Measurements from ENCODE around the gene MAP3K14.

Gene MAP3K14

DNA sequence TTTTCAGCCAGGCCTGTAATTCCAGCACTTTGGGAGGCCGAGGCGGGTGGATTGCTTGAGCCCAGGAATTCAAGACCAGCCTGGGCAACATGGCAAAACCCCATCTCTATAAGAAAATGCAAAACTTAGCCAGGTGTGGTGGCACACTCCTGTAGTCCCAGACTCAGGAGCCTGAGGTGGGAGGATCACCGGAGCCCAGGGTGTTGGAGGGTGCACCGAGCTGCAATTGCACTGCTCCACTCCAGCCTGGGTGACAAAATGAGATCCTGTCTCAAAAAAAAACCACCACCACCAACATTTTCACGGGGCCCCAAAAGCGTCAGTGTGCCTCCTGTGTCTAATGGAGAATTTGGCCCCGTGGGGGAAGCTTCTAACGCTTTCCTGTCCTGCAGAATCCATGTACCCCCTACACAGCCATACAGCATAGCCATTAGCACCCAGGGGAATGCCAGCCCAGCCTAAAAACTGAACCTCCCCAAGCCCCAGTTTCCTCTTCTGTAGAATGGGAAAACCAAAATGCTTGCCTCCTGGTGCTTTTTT is 22.2 kb upstream of the MAP3K14 start:
- no peak for DNase-seq

DNA sequence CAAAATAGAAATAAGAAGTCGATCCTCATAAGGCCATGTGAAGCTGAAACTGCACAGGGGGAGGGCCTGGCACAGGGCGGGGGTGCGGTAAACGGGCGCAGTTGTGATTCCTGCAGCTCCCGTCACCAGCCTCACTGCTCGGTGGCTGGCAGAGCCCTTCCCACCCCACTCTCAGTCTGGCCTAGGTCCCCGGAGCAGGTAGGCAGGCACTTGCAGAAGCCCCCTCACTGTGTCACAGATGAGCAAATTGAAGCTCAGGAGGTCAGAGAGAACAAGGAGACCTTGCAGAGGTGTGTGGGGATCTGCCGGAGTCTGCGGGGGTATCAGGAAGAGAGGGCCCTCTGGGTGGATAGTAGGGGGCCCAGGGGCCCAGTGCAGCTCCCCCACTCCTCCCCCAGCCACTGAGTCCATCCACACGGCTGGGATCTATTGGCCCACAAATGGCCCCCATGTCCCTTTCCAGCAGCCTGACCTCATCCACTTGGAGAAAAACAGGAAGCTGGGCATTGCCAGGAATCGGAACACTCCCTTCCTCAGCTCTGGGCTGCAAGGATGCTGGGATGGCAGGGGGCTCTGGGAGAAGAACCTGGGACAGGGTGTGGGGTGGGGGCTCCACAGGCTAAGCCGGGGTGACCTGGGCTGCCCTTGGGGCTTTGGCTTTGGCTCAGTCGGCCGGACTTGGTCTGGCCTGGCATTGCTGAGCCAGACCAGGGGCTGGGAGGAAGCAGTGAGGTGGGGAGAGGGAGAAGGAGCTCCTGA is 21.4 kb upstream of the MAP3K14 start:
- DNase-seq: no peak

DNA sequence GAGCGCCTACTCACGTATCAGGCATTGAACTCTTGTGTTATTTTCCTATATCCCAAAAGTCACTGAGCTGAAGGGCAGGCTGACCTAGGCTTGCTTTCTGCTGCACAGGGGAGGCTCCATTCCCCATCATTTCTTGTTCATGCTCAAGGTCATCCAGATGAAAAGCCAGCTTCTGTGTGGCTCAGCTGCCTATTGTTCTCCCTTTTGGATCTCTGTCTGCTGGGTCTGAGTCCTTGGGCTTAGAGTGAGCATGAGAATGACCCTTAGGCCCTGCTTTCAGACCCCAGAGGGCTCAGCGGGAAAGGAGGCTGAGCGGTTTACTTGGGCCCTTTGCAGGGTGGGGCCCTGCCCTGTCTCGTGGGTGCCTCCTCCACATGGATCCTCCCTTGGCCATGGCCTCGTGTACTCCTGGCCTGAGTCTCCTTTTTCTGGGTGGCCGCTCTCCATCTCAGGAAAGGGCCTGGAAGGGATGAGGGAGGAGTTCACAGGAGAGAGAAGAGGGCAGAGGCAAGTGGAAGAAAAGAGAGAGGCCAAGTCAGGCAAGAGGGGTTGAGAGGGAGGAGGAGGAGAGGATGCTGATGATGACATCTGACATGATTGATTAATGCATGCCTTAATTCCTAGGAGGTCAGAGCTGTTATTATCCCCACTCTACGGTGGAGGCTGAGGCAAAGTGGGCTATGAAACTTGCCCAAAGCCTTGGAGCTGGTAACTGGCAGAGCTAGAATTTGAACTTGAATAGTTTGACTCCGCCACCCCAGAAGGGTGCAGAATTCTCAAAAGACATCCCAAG is 19.8 kb upstream of the MAP3K14 start:
- DNase-seq: no peak

DNA sequence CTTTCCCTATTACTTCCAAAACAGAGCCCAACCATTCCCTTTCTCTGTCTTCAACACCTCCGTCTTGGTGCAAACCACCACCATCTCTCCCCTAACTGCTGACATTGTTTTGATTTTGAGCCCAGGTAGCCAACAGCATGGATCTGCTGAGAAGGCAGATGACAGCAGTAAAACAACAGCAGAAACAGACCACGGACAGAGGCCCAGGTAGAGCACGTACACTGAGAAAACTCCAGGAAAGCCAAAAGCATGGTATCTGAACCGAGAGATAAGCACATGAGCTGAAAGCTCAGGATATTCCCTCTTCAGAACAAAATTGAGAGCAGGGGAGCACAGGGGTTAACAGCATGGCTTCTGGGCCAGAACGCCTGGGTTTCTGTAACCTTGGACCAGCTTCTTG is 18.9 kb upstream of the MAP3K14 start:
- no peak for DNase-seq

DNA sequence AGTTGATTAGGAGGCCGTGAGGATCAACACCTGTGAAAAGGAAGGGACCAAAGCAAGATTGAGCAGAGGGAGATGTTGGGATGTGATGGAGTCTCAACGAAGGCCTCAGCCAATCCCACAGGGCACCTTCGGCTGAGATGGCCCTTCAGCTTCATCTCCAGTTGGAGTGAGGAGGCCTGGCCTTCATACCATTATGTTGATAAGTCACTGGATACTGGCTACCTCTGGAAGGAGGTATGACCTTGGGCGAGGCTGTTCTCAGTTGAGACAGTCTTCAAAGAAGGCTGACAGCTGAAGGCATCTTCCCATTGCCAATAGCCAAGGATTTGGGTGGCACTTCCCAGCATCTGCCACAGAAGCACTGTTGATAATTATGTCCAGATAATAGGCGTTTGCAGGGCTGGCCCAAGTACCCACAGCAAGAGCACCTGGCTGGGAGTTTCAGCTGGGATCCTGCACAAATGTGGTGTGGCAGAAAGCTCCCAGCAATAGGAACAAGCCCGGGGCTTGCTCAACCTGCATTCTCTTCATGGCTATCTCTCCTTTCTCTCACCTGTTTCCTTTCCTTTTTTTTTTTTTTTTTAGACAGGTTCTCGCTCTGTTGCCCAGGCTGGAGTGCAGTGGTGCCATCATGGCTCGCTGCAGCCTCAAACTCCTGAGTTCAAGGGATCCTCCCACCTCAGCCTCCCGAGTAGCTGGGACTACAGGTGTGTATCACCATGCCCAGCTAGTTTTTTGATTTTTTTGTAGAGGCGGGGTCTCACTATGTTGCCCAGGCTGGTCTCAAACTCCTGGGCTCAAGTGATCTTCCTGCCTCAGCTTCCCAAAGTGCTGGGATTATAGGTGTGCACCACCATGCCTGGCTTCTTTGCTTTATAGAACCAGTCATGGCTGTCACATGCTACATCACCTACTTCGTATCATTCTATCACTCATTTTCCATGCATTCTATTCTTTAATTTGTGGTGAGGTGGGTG is 18.2 kb upstream of the MAP3K14 start:
- no peak for DNase-seq

DNA sequence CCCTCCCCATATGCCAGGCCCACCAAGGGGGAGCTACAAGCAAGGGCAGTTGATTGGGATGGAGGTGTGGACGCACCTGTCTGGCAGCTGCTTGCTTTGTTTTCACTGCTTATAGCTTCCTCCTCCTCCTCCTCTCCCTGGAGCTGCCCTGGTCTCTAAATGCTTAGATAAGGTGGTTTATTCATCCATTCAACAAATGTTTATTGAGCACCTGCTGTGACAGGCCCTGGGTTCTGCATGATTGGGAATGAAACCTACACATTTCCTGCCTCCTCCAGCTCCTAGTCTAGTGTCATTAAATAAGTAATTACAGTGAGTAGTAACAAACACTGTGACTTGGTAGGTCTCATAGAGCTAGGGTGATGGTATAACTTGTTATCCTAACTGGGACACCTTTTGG is 17.4 kb upstream of the MAP3K14 start:
- DNase-seq: no peak

DNA sequence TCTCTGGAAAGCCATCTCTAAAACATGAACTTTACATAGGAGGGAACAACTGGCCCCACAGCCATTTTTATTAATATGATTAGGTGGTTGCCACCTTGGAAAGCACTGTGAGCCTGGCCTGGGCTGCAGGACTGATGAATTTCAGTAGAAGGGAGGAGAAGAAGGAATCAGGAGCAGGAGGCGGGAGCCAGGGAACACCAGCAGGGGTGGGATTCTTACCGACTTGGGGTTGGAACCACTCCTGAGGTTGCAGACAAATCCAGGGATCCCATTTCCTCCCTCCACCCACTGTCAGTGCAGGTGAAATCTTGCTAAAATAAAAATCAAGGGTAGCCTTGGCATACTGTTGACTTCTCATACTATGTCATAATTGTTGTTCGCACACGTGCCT is 16.9 kb upstream of the MAP3K14 start:
- no peak for DNase-seq

DNA sequence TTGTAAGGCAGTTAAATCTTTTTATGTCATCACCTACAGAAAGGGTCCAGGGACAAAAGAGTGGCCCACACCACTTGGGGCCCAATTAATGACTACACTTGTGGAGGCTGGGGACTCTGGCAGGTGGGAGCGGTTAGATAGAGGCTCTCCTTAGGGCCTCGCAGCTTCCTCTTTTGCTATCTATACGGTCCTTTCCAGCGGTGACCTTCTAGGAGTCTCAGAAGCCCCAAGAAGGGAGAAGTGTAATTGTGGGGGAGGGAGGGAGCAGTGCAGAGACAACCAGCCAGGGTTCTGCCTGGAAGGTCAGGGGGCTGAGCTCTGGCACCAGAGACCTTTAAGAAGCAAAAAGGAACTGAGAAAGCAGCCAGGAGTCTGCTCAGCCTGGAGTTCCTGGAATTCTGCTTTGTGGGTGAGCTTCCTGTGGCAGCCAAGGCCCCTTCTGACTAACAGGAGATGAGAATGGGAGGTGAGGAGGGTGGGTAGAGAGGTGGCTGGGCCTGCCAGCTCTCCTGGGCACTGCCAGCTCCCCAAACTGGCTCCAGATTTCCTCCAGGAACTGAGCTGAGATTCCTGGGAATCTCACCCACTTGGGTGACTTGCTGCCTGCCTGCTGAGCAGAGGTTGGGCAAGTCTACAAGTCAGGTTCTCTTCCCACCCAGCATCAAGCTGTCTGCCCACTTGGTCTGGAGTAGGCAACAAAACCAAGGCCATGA is 16.3 kb upstream of the MAP3K14 start:
- peak; percentile 83 for DNase-seq

DNA sequence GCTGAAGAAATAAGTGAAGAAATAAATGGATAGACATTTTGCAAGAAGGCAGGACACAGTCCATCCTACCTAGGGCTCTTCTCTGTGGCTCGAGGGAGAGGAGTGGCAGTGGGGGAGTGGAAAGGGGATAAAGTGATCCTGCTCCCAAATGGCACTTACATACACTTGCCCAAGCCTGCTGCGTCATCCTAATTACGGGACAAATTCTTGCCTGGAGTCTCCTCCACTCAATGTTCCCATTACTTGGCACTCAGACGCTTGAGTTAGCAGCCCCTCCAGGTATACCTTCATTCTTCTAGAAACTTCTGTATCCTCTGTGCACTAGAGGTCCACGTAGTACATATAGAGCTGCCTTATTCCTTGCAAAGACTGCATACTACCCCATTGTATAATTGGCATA is 15.7 kb upstream of the MAP3K14 start:
- no peak for DNase-seq

DNA sequence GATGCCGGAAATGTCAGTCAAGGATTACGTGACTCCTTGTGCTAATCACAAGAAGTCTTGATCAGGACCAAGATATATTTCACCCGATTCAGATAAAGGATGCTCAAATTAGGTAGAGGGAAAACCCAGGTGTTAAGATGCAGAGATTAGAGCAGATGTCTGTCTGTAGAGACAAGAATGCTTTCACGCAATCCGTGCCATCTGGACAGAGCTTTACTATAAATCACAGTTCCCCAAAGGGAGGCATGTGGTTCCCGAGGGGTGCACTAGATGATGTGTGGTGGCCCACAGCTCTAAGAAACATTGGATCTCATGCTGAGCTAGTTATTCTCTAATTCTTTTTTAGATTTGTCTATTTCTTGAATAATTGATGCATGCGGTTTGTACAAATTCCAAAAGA is 9.8 kb upstream of the MAP3K14 start:
- no peak for DNase-seq

DNA sequence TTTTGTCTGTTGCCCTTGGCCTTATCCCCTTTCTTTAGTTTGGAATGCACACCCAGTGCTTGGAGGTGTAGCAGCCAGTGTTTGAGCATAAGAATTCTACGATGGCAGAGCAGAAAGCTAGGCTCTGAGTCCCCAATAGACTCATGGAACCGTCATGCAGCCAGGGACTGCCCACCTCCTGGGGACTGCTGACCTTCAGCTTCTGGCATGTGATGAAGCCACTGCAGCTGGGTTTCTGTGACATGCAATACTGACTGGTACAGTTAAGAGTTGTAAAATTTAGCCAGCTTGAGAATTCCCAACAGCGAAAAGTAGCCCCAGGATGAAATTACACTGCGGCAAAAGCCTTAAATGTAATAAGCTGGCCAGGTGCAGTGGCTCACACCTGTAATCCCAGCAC is 9.0 kb upstream of the MAP3K14 start:
- DNase-seq: no peak

DNA sequence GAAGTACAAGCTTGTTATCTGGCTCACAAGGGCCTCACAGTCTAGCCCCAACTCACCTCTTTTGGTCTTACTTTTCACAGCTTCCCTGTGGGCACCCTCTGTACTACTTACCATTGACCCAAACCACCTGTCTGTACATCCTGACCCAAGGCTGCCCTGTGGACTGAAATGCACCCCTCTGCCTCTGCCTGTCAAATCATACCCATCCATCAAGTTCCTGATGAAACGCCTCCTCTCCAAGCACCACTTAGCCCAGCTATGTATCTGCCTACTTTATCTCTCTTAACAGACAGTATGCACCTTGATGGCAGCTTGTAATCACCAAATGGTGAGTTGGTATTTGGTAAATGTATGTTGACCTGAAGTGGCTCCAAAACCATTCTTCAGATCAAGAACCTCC is 7.5 kb upstream of the MAP3K14 start:
- DNase-seq: no peak

DNA sequence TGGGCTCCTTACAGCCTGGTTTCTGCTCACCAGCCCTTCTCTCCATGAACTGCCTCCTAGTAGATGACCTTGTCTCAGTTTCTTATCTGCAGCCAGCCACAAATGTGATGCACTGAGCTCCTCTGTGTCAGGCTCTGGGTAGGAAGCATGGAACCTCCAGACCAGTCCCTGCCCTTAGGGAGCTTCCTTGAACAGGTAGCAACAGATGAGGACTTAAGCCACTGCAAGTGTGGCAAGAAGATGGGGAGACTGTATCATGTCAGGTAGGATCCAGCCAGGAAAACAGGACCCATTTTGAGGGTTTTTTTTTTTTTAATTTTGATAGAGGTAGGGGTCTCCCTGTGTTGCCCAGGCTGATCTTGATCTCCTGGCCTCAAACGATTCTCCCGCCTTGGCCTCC is 5.3 kb upstream of the MAP3K14 start:
- no peak for DNase-seq

DNA sequence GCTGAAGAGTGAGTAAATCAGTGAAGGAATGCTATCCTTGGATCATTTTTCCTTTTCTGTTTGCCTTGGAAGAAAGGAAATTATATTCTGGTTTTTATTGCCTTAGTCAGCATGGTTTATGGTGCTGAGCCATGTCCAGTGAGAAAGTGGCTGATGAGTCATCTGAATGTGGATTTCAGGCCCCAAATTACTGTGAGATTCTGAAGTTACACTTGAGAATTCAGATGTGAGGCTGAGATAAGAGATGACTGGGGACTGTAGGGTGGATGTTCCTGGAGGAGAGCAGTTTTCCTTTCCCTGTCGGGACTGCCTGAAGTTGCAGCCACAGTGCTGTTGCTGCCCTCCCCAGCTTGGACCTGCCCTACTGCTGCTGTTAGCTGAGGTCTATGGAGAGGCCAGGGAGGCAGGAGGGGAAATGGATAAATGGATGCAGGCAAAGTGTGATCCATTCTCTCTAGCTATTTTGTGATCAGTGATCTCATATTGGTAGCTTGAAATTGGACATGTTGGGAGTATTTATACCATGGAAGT is 4.2 kb upstream of the MAP3K14 start:
- peak; percentile 67 for DNase-seq

DNA sequence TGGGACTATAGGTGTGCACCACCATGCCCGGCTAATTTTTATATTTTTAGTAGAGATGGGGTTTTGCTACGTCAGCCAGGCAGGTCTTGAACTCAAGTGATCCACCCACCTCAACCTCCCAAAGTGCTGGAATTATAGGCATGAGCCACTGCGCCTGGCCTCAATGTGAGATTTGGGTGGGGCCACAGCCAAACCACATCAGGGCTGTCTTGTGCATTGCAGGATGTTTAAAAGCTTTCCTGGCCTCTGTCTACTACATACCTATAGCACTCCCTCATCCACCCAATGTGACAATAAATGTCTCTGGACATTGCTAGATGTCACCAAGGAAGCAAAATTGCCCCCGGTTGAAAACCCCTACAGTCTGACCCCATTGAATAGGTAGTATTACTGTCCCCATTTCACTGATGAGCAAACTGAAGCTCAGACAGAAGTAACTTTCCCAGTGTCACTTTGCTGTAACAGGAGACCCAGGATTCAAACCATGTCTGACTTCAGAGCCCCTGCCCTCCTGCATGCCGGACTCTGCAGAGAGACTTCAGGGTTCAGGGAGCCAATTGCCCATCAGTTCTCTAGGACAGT is 3.6 kb upstream of the MAP3K14 start:
- DNase-seq: no peak

DNA sequence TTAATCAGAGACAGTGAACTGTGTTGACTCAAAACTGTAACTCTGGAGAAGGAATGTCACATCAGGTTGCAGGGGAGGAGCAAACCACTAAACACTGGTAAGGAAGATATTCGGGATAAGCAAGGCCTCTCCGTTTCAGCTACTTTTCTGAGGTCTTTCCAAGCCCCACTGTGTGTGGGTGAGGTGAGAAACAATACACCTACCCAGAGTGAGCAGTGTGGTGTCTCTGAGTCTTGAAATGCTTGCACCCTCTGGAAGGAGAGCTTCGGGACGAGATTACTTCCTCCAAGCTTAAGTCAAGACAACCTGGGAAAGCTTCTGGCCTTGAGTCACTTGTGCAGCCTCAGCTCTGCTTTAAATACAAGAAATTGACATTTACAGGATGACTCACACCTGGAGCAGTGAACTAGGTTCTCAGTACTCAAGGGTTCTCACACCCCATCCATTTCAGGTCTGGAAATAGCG is 2.5 kb upstream of the MAP3K14 start:
- DNase-seq: peak; percentile 20

DNA sequence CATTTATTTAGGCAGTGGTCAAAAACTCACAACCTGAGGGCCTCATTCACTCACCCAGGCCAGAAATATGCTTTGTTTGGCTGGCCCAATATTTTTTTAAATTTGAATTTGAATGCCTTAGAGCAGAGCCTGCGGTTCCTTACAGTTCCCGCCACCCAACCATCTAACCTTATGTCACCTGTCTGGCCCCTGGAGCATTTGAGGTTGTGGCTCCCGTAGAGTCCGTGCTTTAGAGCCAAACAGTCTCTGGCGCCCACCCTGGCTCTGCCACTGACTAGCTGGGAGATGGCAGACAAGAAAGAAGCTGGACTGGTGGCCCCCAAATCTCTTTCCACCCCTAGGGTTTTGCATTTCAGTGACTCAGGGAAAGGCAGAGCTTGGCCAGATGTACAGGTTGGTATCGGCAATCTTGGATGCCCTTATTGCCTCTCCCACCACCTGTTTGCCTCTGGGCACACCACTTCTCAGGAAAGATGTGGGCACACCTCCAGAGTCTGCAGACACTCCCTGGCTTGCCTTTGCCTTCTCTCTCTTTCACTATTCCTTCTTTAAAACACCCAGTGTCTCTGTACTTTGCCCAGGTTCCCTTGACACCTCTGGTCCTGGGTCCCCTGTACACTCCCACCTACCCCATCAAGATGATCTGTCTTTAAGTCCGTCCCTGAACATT is 1.9 kb upstream of the MAP3K14 start:
- no peak for DNase-seq

DNA sequence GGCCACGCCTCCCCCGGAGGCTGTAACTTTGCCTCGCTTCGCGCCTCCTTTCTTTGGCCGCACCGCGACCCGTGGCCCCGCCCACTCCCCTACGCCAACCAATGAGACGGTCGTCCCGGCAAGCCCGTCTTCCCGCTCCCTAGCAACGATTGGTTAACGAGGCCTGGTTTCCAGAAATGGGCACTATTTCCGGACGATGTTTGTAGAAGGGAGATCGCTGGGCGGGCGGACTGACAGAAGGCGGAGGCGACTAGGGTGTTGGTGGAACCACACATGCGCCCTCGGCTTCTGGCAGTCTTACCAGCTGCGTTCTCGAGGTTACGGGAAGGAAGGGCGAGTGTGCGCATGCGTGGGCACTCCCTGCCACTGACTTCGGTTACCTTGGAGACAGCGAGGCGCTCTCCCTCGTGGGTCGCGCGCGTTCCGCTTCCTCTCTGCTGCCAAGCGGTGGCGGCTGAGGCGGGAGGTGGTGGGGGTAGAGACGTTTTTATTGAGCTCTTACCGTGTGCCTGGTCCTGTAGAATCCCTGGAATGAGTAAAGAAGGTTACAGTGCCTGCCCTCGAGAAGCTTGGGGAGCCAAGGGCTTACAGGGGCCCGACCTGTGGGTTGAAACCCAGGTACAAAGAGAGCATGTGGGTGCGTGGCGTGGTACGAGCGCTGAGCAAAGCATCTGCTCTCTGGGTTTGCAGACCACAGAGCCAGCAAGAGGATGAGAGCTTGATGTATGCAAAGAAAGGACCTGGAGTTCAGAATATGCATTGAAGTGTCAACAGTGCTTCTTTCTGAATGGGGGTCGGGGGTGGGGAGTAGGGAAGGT is 500 bp upstream of the MAP3K14 start:
- peak; percentile 100 for DNase-seq

DNA sequence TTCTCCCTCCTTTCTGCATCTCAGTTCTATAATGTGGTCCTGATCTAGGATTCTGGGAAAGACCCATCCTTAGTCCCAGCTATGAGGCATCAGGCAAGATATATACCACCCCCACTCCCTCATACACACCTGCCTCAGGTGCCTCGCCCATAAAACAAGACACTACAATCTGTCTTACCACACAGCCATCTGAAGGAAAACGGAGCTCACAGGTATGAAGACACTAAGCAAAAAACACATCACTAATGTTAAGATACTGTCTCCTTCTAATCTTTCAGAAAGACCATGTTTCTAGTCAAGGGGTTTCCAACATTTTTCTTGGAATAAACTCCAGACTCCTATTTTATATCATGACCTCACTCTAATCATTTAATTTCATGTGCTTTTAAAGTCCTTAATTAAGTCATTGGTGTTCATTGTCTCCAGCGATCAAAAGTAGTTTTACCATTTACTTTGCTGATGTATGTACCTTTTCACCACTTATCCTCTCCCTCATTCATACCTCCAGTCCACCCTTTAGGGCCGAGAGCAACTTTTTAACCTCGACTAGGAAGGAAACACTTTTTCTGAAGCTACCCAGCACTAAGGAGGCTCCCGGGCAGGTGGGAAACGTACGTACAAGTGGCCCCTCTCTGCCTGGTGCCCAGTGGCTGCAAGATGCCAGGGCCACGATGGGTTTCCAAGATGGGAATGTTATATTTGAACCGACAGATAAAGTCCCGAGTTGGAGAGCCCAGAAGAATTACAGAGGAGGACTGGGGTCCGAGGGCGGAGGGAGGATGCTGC is 979 bp downstream of the MAP3K14 start:
- no peak for DNase-seq
